ENCODE results near the gene RTL1. TPM values are rescaled to one million over a fixed set of nuclear protein-coding genes. Genes with fewer than 3 reads are reported as not detected.

The RTL1 gene
- total RNA-seq = under 0.01 TPM in 1 of 2 replicates, not detected in the other

GRCh38 chr14:100903672-100904185 lies at the start of gene RTL1:
Gene RTL1 (minus strand): TSS chr14:100903722. CDS start chr14:100884788, 18,934 bp downstream.

Other genes starting within 250 kb of the RTL1 start
- under 0.01 TPM in 1 of 2 replicates, not detected in the other for gene DLK1, start 176.8 kb downstream of the RTL1 start, total RNA-seq
- gene MEG3, start 77.6 kb downstream of the RTL1 start, total RNA-seq = 139 and 226 TPM in 2 replicates